SK-N-SH (cell line): ENCODE measurements around the gene GJD3. TPM values are rescaled to one million over a fixed set of nuclear protein-coding genes. Genes with fewer than 3 reads are reported as not detected.
"Not testable (repeated sequence)": the region's sequence is repeated elsewhere in the genome, so short reads cannot be mapped to it uniquely, and the experiment has no call there.

ENCODE experiments used
- CTCF ChIA-PET: fragments of 300-600, 350-600 bp; formaldehyde crosslinking; extraction: SDS; loops from one replicate; lab custom pipeline; 2021; lab: Yijun Ruan, JAX
- POLR2A ChIA-PET: fragments of 350-600 bp; sonication (Branson Sonifier 250); formaldehyde crosslinking; extraction: SDS; loops from one replicate; lab custom pipeline; 2020; ENCODE audit warnings: antibody characterized with exemption, inconsistent platforms; lab: Yijun Ruan, JAX
- DNase-seq: peaks from one replicate; pipeline ENCODE4 v3.0.0; 2012
- H2AFZ ChIP-seq: fragments of 200-600 bp; sonication (generic); 2 replicates; pipeline ENCODE4 v1.8.1; 2016; ENCODE audit warnings: antibody characterized with exemption, mild to moderate bottlenecking, low read depth
- H3F3A ChIP-seq: fragments of 200-600 bp; sonication (generic); replicated peaks from 2 replicates; pipeline ENCODE3; 2016; ENCODE audit warnings: antibody characterized with exemption, mild to moderate bottlenecking; ENCODE audit not compliant: insufficient read depth
- H3K27ac ChIP-seq, 2 experiments: fragments of 200-500 bp in 1 of 2; fragments of 200-600 bp in 1 of 2; sonication (Bioruptor generic) in 1 of 2; sonication (generic), shearing (Covaris generic) in 1 of 2; 2 replicates each; pipeline versions ENCODE4 v1.5.1 to v1.6.1; 2014 to 2016; ENCODE audit warnings: low read depth in 2 of 2, inconsistent platforms in 1 of 2, low read length in 1 of 2, mild to moderate bottlenecking in 1 of 2, mixed read lengths in 1 of 2
- H3K27me3 ChIP-seq: fragments of 200-600 bp; sonication (generic), shearing (Covaris generic); 2 replicates; pipeline ENCODE4 v1.6.1; 2016; ENCODE audit warnings: mixed run types; ENCODE audit not compliant: insufficient read depth
- H3K36me3 ChIP-seq, 2 experiments: fragments of 200-500 bp in 1 of 2; fragments of 200-600 bp in 1 of 2; sonication (Bioruptor generic) in 1 of 2; sonication (generic) in 1 of 2; replicated peaks in 1 of 2; 2 replicates each; pipeline versions ENCODE3 to v1.5.1; 2014 to 2016; ENCODE audit warnings: low read length in 1 of 2, mild to moderate bottlenecking in 1 of 2; ENCODE audit not compliant: insufficient read depth in 2 of 2, control insufficient read depth in 1 of 2
- H3K4me1 ChIP-seq, 2 experiments: fragments of 200-500 bp in 1 of 2; fragments of 200-600 bp in 1 of 2; sonication (Bioruptor generic) in 1 of 2; sonication (generic), shearing (Covaris generic) in 1 of 2; 2 replicates each; pipeline versions ENCODE4 v1.5.1 to v1.6.1; 2014 to 2016; ENCODE audit warnings: low read depth in 1 of 2, low read length in 1 of 2, mixed run types in 1 of 2; ENCODE audit not compliant: insufficient read depth in 2 of 2, control insufficient read depth in 1 of 2
- H3K4me2 ChIP-seq: fragments of 200-600 bp; sonication (generic), shearing (Covaris generic); 2 replicates; pipeline ENCODE4 v1.6.1; 2017; ENCODE audit warnings: mixed run types
- H3K4me3 ChIP-seq, 2 experiments: fragments of 200-500 bp in 1 of 2; fragments of 200-600 bp in 1 of 2; sonication (Bioruptor generic) in 1 of 2; sonication (generic), shearing (Covaris generic) in 1 of 2; 2 replicates each; pipeline versions ENCODE4 v1.5.1 to v1.8.1; 2014 to 2016; ENCODE audit warnings: low read depth in 2 of 2, inconsistent platforms in 1 of 2, low read length in 1 of 2, mild to moderate bottlenecking in 1 of 2, mixed read lengths in 1 of 2, moderate library complexity in 1 of 2
- H3K79me2 ChIP-seq: fragments of 200-600 bp; sonication (generic); 2 replicates; pipeline ENCODE4 v1.8.1; 2017; ENCODE audit warnings: mild to moderate bottlenecking; ENCODE audit not compliant: insufficient read depth
- H3K9ac ChIP-seq: fragments of 200-600 bp; sonication (generic); 2 replicates; pipeline ENCODE4 v1.6.1; 2017; ENCODE audit warnings: mixed run types
- H3K9me2 ChIP-seq: fragments of 200-600 bp; sonication (generic); 2 replicates; pipeline ENCODE4 v1.6.1; 2017; ENCODE audit warnings: mixed run types
- H3K9me3 ChIP-seq: fragments of 200-600 bp; sonication (generic); 2 replicates; pipeline ENCODE4 v1.6.1; 2017; ENCODE audit warnings: mixed run types, mild to moderate bottlenecking, moderate library complexity
- H4K20me1 ChIP-seq: fragments of 200-600 bp; sonication (generic); 2 replicates; pipeline ENCODE4 v1.6.1; 2017; ENCODE audit warnings: mild to moderate bottlenecking, mixed run types; ENCODE audit not compliant: insufficient read depth
- CHD2 ChIP-seq: fragments of 150-350 bp; IDR thresholded peaks from 2 replicates; pipeline ENCODE4 v1.6.1; 2018; ENCODE audit warnings: low read length; ENCODE audit not compliant: partially characterized antibody
- ELF1 ChIP-seq: IDR thresholded peaks from 2 replicates; pipeline ENCODE4 v1.4.0; 2012
- EP300 ChIP-seq, 2 experiments: IDR thresholded peaks; 2 replicates each; pipeline versions ENCODE4 v1.4.0 to v1.6.1; 2012; ENCODE audit warnings: borderline replicate concordance in 1 of 2, low read depth in 1 of 2, low read length in 1 of 2
- FOSL2 ChIP-seq: IDR thresholded peaks from 2 replicates; pipeline ENCODE4 v1.4.0; 2012; ENCODE audit warnings: low read depth, mild to moderate bottlenecking, moderate library complexity, borderline replicate concordance
- FOXJ3 ChIP-seq: sonication (generic); formaldehyde crosslinking; IDR thresholded peaks from 2 replicates; pipeline ENCODE4 v1.5.1; 2020; ENCODE audit warnings: mild to moderate bottlenecking, missing genetic modification reagents
- FOXM1 ChIP-seq: IDR thresholded peaks from 2 replicates; pipeline ENCODE4 v1.4.0; 2012; ENCODE audit warnings: low read depth, mild to moderate bottlenecking
- GATA2 ChIP-seq: sonication (generic); formaldehyde crosslinking; IDR thresholded peaks from 2 replicates; pipeline ENCODE4 v1.5.0; 2020; ENCODE audit warnings: mild to moderate bottlenecking, missing genetic modification reagents
- JUND ChIP-seq: IDR thresholded peaks from 2 replicates; pipeline ENCODE4 v1.4.0; 2012
- MAX ChIP-seq: IDR thresholded peaks from 2 replicates; pipeline ENCODE4 v1.4.0; 2012; ENCODE audit warnings: low read depth
- MXI1 ChIP-seq: IDR thresholded peaks from 2 replicates; pipeline ENCODE4 v1.6.1; 2012; ENCODE audit warnings: mild to moderate bottlenecking, low read depth, low read length, improper control_type of control experiment
- NRF1 ChIP-seq: IDR thresholded peaks from 2 replicates; pipeline ENCODE4 v1.6.1; 2012; ENCODE audit warnings: low read depth, mild to moderate bottlenecking, low read length
- POLR2AphosphoS5 ChIP-seq: IDR thresholded peaks from 2 replicates; pipeline ENCODE4 v1.6.1; 2012; ENCODE audit warnings: low read depth, low read length
- RAD21 ChIP-seq: IDR thresholded peaks from 2 replicates; pipeline ENCODE4 v1.6.1; 2012; ENCODE audit warnings: mild to moderate bottlenecking, low read length
- RCOR1 ChIP-seq: fragments of 150-350 bp; IDR thresholded peaks from 2 replicates; pipeline ENCODE4 v1.6.1; 2017; ENCODE audit warnings: antibody characterized with exemption, low read length
- RFX5 ChIP-seq: IDR thresholded peaks from 2 replicates; pipeline ENCODE4 v1.6.1; 2012; ENCODE audit warnings: mild to moderate bottlenecking, improper control_type of control experiment, low read length
- SMC3 ChIP-seq: IDR thresholded peaks from 2 replicates; pipeline ENCODE4 v1.6.1; 2012; ENCODE audit warnings: low read depth, low read length, improper control_type of control experiment
- ZBTB33 ChIP-seq: IDR thresholded peaks from 2 replicates; pipeline ENCODE4 v1.4.0; 2012; ENCODE audit warnings: low read depth, borderline replicate concordance
- WGBS: methylation state at CpG from one replicate; pipeline ENCODE4 v1.1.6; 2017; ENCODE audit warnings: low lambda C conversion rate; 5-methylcytosine and 5-hydroxymethylcytosine counted together
- polyA plus RNA-seq, 3 experiments: library from polyadenylated mRNA; depleted of rRNA; stranded (reverse); fragments of >200 nt; gene quantifications; 2 replicates each; pipeline ENCODE4 v1.2.3, GENCODE V29; 2012
- TF ChIP-seq, protein P1 (sequence below): fragments of 200-600 bp; sonication (generic); IDR thresholded peaks from 2 replicates; pipeline ENCODE4 v1.6.1; 2017; ENCODE audit warnings: antibody characterized with exemption, mild to moderate bottlenecking, moderate library complexity

The GJD3 gene
- polyA plus RNA-seq, 1 of the 3 experiments (the other 2 are of a cell fraction), result not detected

GRCh38 chr17:40373324-40373723 is 8.8 kb upstream of the GJD3 start:
- Histone ChIP-seq H3F3A (no peaks in the 10 kb centered on the region), H2AFZ (no peak overlapping the region), H3K27me3 (no peaks in the 10 kb centered on the region), H3K4me1 (no peaks in the 10 kb centered on the region), H3K79me2 (no peaks in the 10 kb centered on the region), H3K4me3 (no peak overlapping the region), H3K9ac (no peak overlapping the region), H3K9me2 (no peaks in the 10 kb centered on the region), H3K4me2 (no peak overlapping the region), H3K9me3 (no peaks in the 10 kb centered on the region), H3K36me3 (no peaks in the 10 kb centered on the region), H3K27ac (no peak overlapping the region)
- WGBS, result 84% methylated on average over 4 of the region's 4 CpGs
- no peak for DNase-seq
- ChIA-PET CTCF (interaction anchor here (0.6 to 1.3 kb wide), 3 partner anchors 42 to 845 kb away, joined by 3 read pairs; no protein-coding TSS in a partner anchor), POLR2A (no interaction called here)
- TF ChIP-seq MAX (no peak), MXI1 (no peak), ZBTB33 (no peak), SMC3 (no peak), CHD2 (no peak), NRF1 (no peak), RAD21 (no peak), JUND (no peak), POLR2AphosphoS5 (no peak), ELF1 (no peak), FOXJ3 (CRISPR knock-in tag) (no peak), GATA2 (CRISPR knock-in tag) (no peak), FOSL2 (no peak), RFX5 (no peak), FOXM1 (no peak), EP300 (IDR thresholded peaks at IDR 0.05; ENCODE audit: borderline replicate concordance in 1 of 2, low read depth in 1 of 2, low read length in 1 of 2) (no peak), RCOR1 (no peak)
- TF ChIP-seq, protein P1, sequence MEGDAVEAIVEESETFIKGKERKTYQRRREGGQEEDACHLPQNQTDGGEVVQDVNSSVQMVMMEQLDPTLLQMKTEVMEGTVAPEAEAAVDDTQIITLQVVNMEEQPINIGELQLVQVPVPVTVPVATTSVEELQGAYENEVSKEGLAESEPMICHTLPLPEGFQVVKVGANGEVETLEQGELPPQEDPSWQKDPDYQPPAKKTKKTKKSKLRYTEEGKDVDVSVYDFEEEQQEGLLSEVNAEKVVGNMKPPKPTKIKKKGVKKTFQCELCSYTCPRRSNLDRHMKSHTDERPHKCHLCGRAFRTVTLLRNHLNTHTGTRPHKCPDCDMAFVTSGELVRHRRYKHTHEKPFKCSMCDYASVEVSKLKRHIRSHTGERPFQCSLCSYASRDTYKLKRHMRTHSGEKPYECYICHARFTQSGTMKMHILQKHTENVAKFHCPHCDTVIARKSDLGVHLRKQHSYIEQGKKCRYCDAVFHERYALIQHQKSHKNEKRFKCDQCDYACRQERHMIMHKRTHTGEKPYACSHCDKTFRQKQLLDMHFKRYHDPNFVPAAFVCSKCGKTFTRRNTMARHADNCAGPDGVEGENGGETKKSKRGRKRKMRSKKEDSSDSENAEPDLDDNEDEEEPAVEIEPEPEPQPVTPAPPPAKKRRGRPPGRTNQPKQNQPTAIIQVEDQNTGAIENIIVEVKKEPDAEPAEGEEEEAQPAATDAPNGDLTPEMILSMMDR, result no peak
- TF ChIP-seq, all 33 proteins: peak for 0
- H4K20me1 ChIP-seq, result no peaks in the 10 kb centered on the region

GRCh38 chr17:40372644-40373043 is 8.1 kb upstream of the GJD3 start:
- H3K4me1 ChIP-seq, H3K27ac ChIP-seq, H3K4me2 ChIP-seq, H3K4me3 ChIP-seq, H3K9me2 ChIP-seq, H3K27me3 ChIP-seq, H2AFZ ChIP-seq, DNase-seq, H3F3A ChIP-seq, H4K20me1 ChIP-seq, POLR2A ChIA-PET, H3K79me2 ChIP-seq, H3K9me3 ChIP-seq, H3K9ac ChIP-seq, H3K36me3 ChIP-seq: not testable (repeated sequence)
- WGBS, result 49% methylated on average over 4 of the region's 4 CpGs
- CTCF ChIA-PET, result interaction anchor here (0.6 to 1.5 kb wide), 6 partner anchors 9 to 845 kb away, joined by 3 to 4 read pairs (median 3); no protein-coding TSS in a partner anchor
